Nephron (organoid): ENCODE data around the gene DIAPH2.

Experiments
- H3K27ac Mint-ChIP-seq, 3 experiments: 2 replicates each; pipeline ENCODE4 v1.8.0; 2020; ENCODE audit warnings: mixed read lengths in 3 of 3, mild to moderate bottlenecking in 2 of 3, moderate library complexity in 1 of 3
- H3K27me3 Mint-ChIP-seq: 2 replicates; pipeline ENCODE4 v1.8.0; 2021; ENCODE audit warnings: low read depth, mild to moderate bottlenecking, moderate library complexity, mixed read lengths
- H3K36me3 Mint-ChIP-seq: 2 replicates; pipeline ENCODE4 v1.8.0; 2020; ENCODE audit warnings: low read depth, mixed read lengths
- H3K4me1 Mint-ChIP-seq: 2 replicates; pipeline ENCODE4 v1.8.0; 2020; ENCODE audit warnings: mixed read lengths
- H3K4me3 Mint-ChIP-seq, 3 experiments: 2 replicates each; pipeline ENCODE4 v1.8.0; 2020; ENCODE audit warnings: mild to moderate bottlenecking in 3 of 3, mixed read lengths in 3 of 3, moderate library complexity in 2 of 3
- H3K9me3 Mint-ChIP-seq: 2 replicates; pipeline ENCODE4 v1.8.0; 2020; ENCODE audit warnings: mixed read lengths
- CTCF ChIP-seq, 3 experiments: fragments of 200-600 bp; sonication (generic); IDR thresholded peaks; one replicate each; pipeline ENCODE4 v1.5.0; 2021; ENCODE audit warnings: antibody characterized with exemption in 3 of 3; ENCODE audit not compliant: unreplicated experiment in 3 of 3

Gene DIAPH2

GRCh38 chrX:97366237-97366636 lies 681.6 kb downstream of the DIAPH2 start:
- H3K4me3 Mint-ChIP-seq = no peak overlapping the region
- H3K27ac Mint-ChIP-seq = no peak overlapping the region
- no peaks in the 10 kb centered on the region for H3K9me3 Mint-ChIP-seq
- H3K4me1 Mint-ChIP-seq = peaks cover 11% of the 10 kb centered on the region
- no peaks in the 10 kb centered on the region for H3K27me3 Mint-ChIP-seq
- TF ChIP-seq CTCF (IDR thresholded peaks at IDR 0.05; ENCODE audit: unreplicated experiment in 3 of 3) = no peak
- H3K36me3 Mint-ChIP-seq = no peaks in the 10 kb centered on the region

- peaks cover 19% of the 10 kb centered on the region for H3K4me1 Mint-ChIP-seq
- no peak overlapping the region for H3K27ac Mint-ChIP-seq
- H3K9me3 Mint-ChIP-seq = no peaks in the 10 kb centered on the region
- H3K4me3 Mint-ChIP-seq = no peak overlapping the region
- no peaks in the 10 kb centered on the region for H3K36me3 Mint-ChIP-seq
- H3K27me3 Mint-ChIP-seq = no peaks in the 10 kb centered on the region
- TF ChIP-seq CTCF (IDR thresholded peaks at IDR 0.05; ENCODE audit: unreplicated experiment in 3 of 3) = no peak
Measured at GRCh38 chrX:97367125-97367524, 682.5 kb downstream of the DIAPH2 start.

- TF ChIP-seq CTCF (IDR thresholded peaks at IDR 0.05; ENCODE audit: unreplicated experiment in 3 of 3) = no peak
- H3K27ac Mint-ChIP-seq = peak overlapping the region in 1 of 3 experiments; percentile 30
- no peak overlapping the region for H3K4me3 Mint-ChIP-seq
- no peaks in the 10 kb centered on the region for H3K27me3 Mint-ChIP-seq
- H3K36me3 Mint-ChIP-seq = no peaks in the 10 kb centered on the region
- no peaks in the 10 kb centered on the region for H3K9me3 Mint-ChIP-seq
- H3K4me1 Mint-ChIP-seq = peaks cover 29% of the 10 kb centered on the region
Measured at GRCh38 chrX:97369947-97370346, 685.3 kb downstream of the DIAPH2 start.

DNA sequence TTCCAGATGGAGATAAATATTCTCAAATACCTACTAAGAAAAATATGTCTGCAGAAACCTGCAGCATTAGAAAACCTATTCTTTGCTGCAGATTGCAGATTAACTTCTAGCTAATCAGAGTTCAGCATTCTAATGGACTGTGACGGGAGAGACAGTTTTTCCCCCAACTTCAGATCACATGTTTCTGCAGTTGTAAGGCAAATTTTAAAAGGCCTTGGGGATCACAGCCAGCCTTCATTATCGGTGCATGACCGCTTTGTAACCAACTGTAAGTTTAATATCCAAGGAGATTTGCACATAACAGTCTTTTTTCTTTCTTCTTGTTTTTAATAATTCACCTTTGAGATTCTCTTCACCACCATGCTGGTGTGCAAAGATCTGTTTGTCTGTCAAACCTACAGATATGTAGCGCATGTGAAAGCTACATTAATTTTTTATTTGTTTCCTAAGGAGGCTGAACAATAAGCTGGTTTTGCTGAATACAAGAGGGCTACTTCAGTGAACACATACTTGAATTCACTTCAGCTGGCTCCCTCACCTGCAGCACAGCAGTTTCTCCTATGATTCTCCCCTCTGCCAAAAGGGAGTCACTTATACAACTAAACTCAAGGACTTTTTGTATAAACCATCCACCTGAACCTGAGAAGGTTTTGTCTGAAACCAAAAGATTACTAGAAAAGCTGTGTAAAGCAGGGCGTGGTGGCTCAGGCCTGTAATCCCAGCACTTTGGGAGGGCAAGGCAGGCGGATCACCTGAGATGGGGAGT lies 687.5 kb downstream of the DIAPH2 start:
- H3K4me3 Mint-ChIP-seq = no peak overlapping the region
- peaks cover 25% of the 10 kb centered on the region for H3K4me1 Mint-ChIP-seq
- H3K36me3 Mint-ChIP-seq = no peaks in the 10 kb centered on the region
- TF ChIP-seq CTCF (IDR thresholded peaks at IDR 0.05; ENCODE audit: unreplicated experiment in 3 of 3) = no peak
- H3K27me3 Mint-ChIP-seq = no peaks in the 10 kb centered on the region
- peak overlapping the region; percentile 72 to 90 (median 90) for H3K27ac Mint-ChIP-seq
- H3K9me3 Mint-ChIP-seq = no peaks in the 10 kb centered on the region

GRCh38 chrX:97374266-97374665 lies 689.6 kb downstream of the DIAPH2 start:
- Mint-ChIP-seq H3K36me3 (no peaks in the 10 kb centered on the region), H3K27ac (peak overlapping the region; percentile 72 to 90 (median 90)), H3K4me3 (no peak overlapping the region), H3K27me3 (no peaks in the 10 kb centered on the region), H3K9me3 (no peaks in the 10 kb centered on the region), H3K4me1 (peaks cover 17% of the 10 kb centered on the region)
- TF ChIP-seq CTCF (IDR thresholded peaks at IDR 0.05; ENCODE audit: unreplicated experiment in 3 of 3) = no peak

GRCh38 chrX:97380200-97380599 lies 695.6 kb downstream of the DIAPH2 start:
- no peaks in the 10 kb centered on the region for H3K36me3 Mint-ChIP-seq
- H3K4me3 Mint-ChIP-seq = no peak overlapping the region
- no peaks in the 10 kb centered on the region for H3K9me3 Mint-ChIP-seq
- no peaks in the 10 kb centered on the region for H3K27me3 Mint-ChIP-seq
- TF ChIP-seq CTCF (IDR thresholded peaks at IDR 0.05; ENCODE audit: unreplicated experiment in 3 of 3) = no peak
- H3K27ac Mint-ChIP-seq = peak overlapping the region; percentile 31 to 64 (median 41)
- peaks cover 5% of the 10 kb centered on the region for H3K4me1 Mint-ChIP-seq
